Measurements from ENCODE around the gene CHN1.

The CHN1 gene

GRCh38 chr2:174992886-174993285 is 12.3 kb downstream of the CHN1 start:
- DNase-seq (ENCODE audit: insufficient read length, low spot score), result no peak
- no peak for FAIRE-seq

GRCh38 chr2:174985614-174986013 is 19.6 kb downstream of the CHN1 start:
- TF ChIP-seq PAX5 (IDR thresholded peaks at IDR 0.05; ENCODE audit: insufficient read depth, low read length, severe bottlenecking) (no peak), POLR2AphosphoS5 (IDR thresholded peaks at IDR 0.05; ENCODE audit: low read depth, low read length) (no peak), SPI1 (IDR thresholded peaks at IDR 0.05; ENCODE audit: low read depth, low read length) (no peak), TAF1 (IDR thresholded peaks at IDR 0.05; ENCODE audit: low read depth, low read length) (no peak), POLR2A (IDR thresholded peaks at IDR 0.05; ENCODE audit: low read depth, low read length) (no peak), POU2F2 (IDR thresholded peaks at IDR 0.05; ENCODE audit: low read depth, low read length) (no peak)

More at GRCh38 chr2:174992886-174993285, 12.3 kb downstream of the CHN1 start:
- TF ChIP-seq POU2F2 (IDR thresholded peaks at IDR 0.05; ENCODE audit: low read depth, low read length) (no peak), SPI1 (IDR thresholded peaks at IDR 0.05; ENCODE audit: low read depth, low read length) (no peak), TAF1 (IDR thresholded peaks at IDR 0.05; ENCODE audit: low read depth, low read length) (no peak), PAX5 (IDR thresholded peaks at IDR 0.05; ENCODE audit: insufficient read depth, low read length, severe bottlenecking) (no peak), POLR2AphosphoS5 (IDR thresholded peaks at IDR 0.05; ENCODE audit: low read depth, low read length) (no peak)

GRCh38 chr2:174984561-174984960 is 20.6 kb downstream of the CHN1 start:
- no peak for FAIRE-seq
- DNase-seq (ENCODE audit: insufficient read length, low spot score), result no peak
- TF ChIP-seq TAF1 (IDR thresholded peaks at IDR 0.05; ENCODE audit: low read depth, low read length), result no peak
- TF ChIP-seq PAX5 (IDR thresholded peaks at IDR 0.05; ENCODE audit: insufficient read depth, low read length, severe bottlenecking), result no peak
- TF ChIP-seq SPI1 (IDR thresholded peaks at IDR 0.05; ENCODE audit: low read depth, low read length), result no peak
- TF ChIP-seq POLR2A (IDR thresholded peaks at IDR 0.05; ENCODE audit: low read depth, low read length), result no peak
- TF ChIP-seq POU2F2 (IDR thresholded peaks at IDR 0.05; ENCODE audit: low read depth, low read length), result no peak
- TF ChIP-seq POLR2AphosphoS5 (IDR thresholded peaks at IDR 0.05; ENCODE audit: low read depth, low read length), result no peak

More at GRCh38 chr2:174985614-174986013, 19.6 kb downstream of the CHN1 start:
- FAIRE-seq (no peak), DNase-seq (ENCODE audit: insufficient read length, low spot score) (no peak)

- DNase-seq (ENCODE audit: insufficient read length, low spot score) (no peak), FAIRE-seq (no peak)
Measured at GRCh38 chr2:174981331-174981730, 23.9 kb downstream of the CHN1 start.

DNA sequence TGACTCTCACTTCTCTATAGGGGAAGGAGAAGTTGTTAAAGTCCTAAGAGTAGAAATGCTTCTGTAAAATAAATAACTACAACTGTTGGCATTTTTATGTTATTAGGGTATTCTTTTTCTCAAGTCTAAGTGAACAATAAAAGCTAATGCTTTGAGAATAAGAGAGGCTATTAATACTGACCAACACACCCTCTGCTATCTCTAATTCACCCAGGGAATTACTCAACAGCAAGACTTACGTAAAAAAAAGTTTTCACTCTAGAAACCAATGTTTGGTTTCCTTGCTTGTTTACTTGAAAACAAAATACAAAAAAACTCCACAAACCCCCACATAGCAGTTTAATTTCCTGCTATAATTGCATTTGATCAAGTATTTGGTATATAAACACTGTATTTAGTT is 25.2 kb downstream of the CHN1 start:
- DNase-seq (ENCODE audit: insufficient read length, low spot score) (no peak), FAIRE-seq (no peak)
- TF ChIP-seq POU2F2 (IDR thresholded peaks at IDR 0.05; ENCODE audit: low read depth, low read length) (no peak), SPI1 (IDR thresholded peaks at IDR 0.05; ENCODE audit: low read depth, low read length) (no peak), POLR2A (IDR thresholded peaks at IDR 0.05; ENCODE audit: low read depth, low read length) (no peak), POLR2AphosphoS5 (IDR thresholded peaks at IDR 0.05; ENCODE audit: low read depth, low read length) (no peak), TAF1 (IDR thresholded peaks at IDR 0.05; ENCODE audit: low read depth, low read length) (no peak), PAX5 (IDR thresholded peaks at IDR 0.05; ENCODE audit: insufficient read depth, low read length, severe bottlenecking) (no peak)

More at GRCh38 chr2:174981331-174981730, 23.9 kb downstream of the CHN1 start:
- TF ChIP-seq PAX5 (IDR thresholded peaks at IDR 0.05; ENCODE audit: insufficient read depth, low read length, severe bottlenecking), result no peak
- TF ChIP-seq POLR2A (IDR thresholded peaks at IDR 0.05; ENCODE audit: low read depth, low read length), result no peak
- no peak for TF ChIP-seq SPI1 (IDR thresholded peaks at IDR 0.05; ENCODE audit: low read depth, low read length)
- no peak for TF ChIP-seq TAF1 (IDR thresholded peaks at IDR 0.05; ENCODE audit: low read depth, low read length)
- TF ChIP-seq POLR2AphosphoS5 (IDR thresholded peaks at IDR 0.05; ENCODE audit: low read depth, low read length), result no peak
- TF ChIP-seq POU2F2 (IDR thresholded peaks at IDR 0.05; ENCODE audit: low read depth, low read length), result no peak

- DNase-seq (ENCODE audit: insufficient read length, low spot score) (no peak), FAIRE-seq (no peak)
- TF ChIP-seq POLR2A (IDR thresholded peaks at IDR 0.05; ENCODE audit: low read depth, low read length) (no peak), TAF1 (IDR thresholded peaks at IDR 0.05; ENCODE audit: low read depth, low read length) (no peak)
Measured at GRCh38 chr2:174977364-174977763, 27.8 kb downstream of the CHN1 start.

GRCh38 chr2:174974131-174974530 is 31.1 kb downstream of the CHN1 start:
- TF ChIP-seq TAF1 (IDR thresholded peaks at IDR 0.05; ENCODE audit: low read depth, low read length) (no peak), PAX5 (IDR thresholded peaks at IDR 0.05; ENCODE audit: insufficient read depth, low read length, severe bottlenecking) (no peak), POU2F2 (IDR thresholded peaks at IDR 0.05; ENCODE audit: low read depth, low read length) (no peak), SPI1 (IDR thresholded peaks at IDR 0.05; ENCODE audit: low read depth, low read length) (no peak), POLR2AphosphoS5 (IDR thresholded peaks at IDR 0.05; ENCODE audit: low read depth, low read length) (no peak), POLR2A (IDR thresholded peaks at IDR 0.05; ENCODE audit: low read depth, low read length) (no peak)
- FAIRE-seq, result no peak
- DNase-seq (ENCODE audit: insufficient read length, low spot score), result no peak

DNA sequence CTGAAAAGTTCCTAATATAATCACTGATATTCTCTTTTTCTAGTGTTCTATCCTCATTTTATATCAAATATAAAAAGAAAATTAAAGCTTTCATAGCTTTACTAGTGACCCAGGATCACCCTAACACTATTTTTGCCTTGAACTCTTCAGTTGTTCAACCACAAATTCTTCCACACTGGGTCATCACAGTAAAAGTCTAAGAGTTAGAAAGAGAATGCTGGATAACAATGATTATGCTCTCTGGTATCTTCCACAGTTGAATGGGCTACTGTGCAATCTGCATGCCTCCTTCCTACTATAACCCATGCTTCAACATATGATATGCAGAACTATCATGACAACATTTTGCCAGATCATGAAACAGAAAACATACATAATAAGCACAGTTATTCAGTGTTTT is 32.3 kb downstream of the CHN1 start:
- FAIRE-seq, result no peak

GRCh38 chr2:174971868-174972781 is 33.1 kb downstream of the CHN1 start:
- TF ChIP-seq POLR2A (IDR thresholded peaks at IDR 0.05; ENCODE audit: low read depth, low read length), result no peak
- no peak for TF ChIP-seq POLR2AphosphoS5 (IDR thresholded peaks at IDR 0.05; ENCODE audit: low read depth, low read length)
- DNase-seq (ENCODE audit: insufficient read length, low spot score) (no peak), FAIRE-seq (peak; percentile 5)

More for the DNA sequence above, 32.3 kb downstream of the CHN1 start:
- TF ChIP-seq SPI1 (IDR thresholded peaks at IDR 0.05; ENCODE audit: low read depth, low read length), result no peak
- TF ChIP-seq POU2F2 (IDR thresholded peaks at IDR 0.05; ENCODE audit: low read depth, low read length), result no peak
- TF ChIP-seq TAF1 (IDR thresholded peaks at IDR 0.05; ENCODE audit: low read depth, low read length), result no peak
- no peak for TF ChIP-seq PAX5 (IDR thresholded peaks at IDR 0.05; ENCODE audit: insufficient read depth, low read length, severe bottlenecking)
- no peak for TF ChIP-seq POLR2A (IDR thresholded peaks at IDR 0.05; ENCODE audit: low read depth, low read length)
- no peak for TF ChIP-seq POLR2AphosphoS5 (IDR thresholded peaks at IDR 0.05; ENCODE audit: low read depth, low read length)
- DNase-seq (ENCODE audit: insufficient read length, low spot score), result no peak

DNA sequence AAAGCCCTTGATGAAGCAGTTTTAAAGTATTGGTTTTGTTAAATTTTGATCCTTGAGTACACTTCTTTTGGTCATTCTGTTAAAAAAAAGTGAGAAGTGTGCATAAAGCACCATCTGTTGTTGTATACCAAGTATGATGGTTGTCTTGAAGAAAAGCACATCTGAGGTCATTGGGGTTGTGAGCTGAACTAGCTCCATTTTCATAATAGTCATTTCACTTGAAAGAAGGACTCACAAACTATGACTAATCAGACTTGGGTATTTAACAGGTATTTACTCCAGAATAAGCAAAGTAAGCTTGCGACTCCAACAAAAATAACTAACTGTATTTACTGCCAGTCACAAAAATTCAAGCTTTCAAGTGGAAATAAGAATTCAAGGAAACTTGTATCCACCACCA is 35.1 kb downstream of the CHN1 start:
- FAIRE-seq (no peak), DNase-seq (ENCODE audit: insufficient read length, low spot score) (no peak)
- TF ChIP-seq POLR2AphosphoS5 (IDR thresholded peaks at IDR 0.05; ENCODE audit: low read depth, low read length) (no peak), POLR2A (IDR thresholded peaks at IDR 0.05; ENCODE audit: low read depth, low read length) (no peak), SPI1 (IDR thresholded peaks at IDR 0.05; ENCODE audit: low read depth, low read length) (no peak), POU2F2 (IDR thresholded peaks at IDR 0.05; ENCODE audit: low read depth, low read length) (no peak), PAX5 (IDR thresholded peaks at IDR 0.05; ENCODE audit: insufficient read depth, low read length, severe bottlenecking) (no peak), TAF1 (IDR thresholded peaks at IDR 0.05; ENCODE audit: low read depth, low read length) (no peak)

Data from GM12891 (cell line).